ENCODE measurements around the gene ABLIM1. TPM values are rescaled to one million over a fixed set of nuclear protein-coding genes. Genes with fewer than 3 reads are reported as not detected.

The ABLIM1 gene
- polyA plus RNA-seq, 3 donors = 0.33 to 0.91 (median 0.57) TPM

DNA sequence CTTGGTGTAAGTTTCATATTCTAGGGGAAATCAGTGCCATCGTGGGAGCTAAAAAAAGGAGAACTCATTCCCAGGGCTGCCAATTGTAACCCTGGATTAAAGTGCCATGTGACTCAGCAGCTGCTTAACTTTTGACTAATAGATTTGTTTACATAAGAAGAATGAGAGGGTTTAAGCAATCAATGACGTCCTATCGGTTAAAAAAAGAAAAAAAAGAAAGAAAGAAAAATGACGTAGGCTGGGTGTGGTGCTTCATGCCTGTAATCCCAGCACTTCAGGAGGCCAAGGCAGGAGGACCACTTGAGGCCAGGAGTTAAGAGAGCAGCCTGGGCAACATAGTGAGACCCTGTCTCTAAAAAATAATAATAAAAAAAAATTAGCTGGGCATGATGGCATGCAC, 137.6 kb downstream of the ABLIM1 start:
- Histone ChIP-seq H3K79me2 (ENCODE audit: insufficient read depth, low read length) (no peaks in the 10 kb centered on the region), H3K9me3 (replicated peaks in 1 of 2; ENCODE audit: control insufficient read depth in 1 of 2, insufficient read depth in 1 of 2, low read length in 2 of 2) (no peaks in the 10 kb centered on the region), H3K9ac (ENCODE audit: insufficient read depth, low read length, poor library complexity, severe bottlenecking) (no peak overlapping the region), H3K36me3 (replicated peaks in 1 of 2; ENCODE audit: control insufficient read depth in 1 of 2, insufficient read depth in 2 of 2, low read length in 2 of 2) (no peaks in the 10 kb centered on the region), H2AFZ (ENCODE audit: insufficient read depth, low read depth, low read length, poor library complexity, severe bottlenecking) (no peak overlapping the region), H3K27me3 (ENCODE audit: control insufficient read depth in 2 of 2, insufficient read depth in 2 of 2, low read length in 2 of 2) (no peaks in the 10 kb centered on the region), H4K20me1 (ENCODE audit: insufficient read depth, low read length) (no peaks in the 10 kb centered on the region), H3K4me3 (replicated peaks in 1 of 3; ENCODE audit: low read depth in 2 of 3, low read length in 3 of 3) (no peak overlapping the region), H3K4me1 (ENCODE audit: control insufficient read depth in 1 of 2, insufficient read depth in 2 of 2, low read length in 2 of 2) (no peaks in the 10 kb centered on the region), H3K27ac (ENCODE audit: low read depth in 1 of 2, low read length in 2 of 2) (no peak overlapping the region), H3K4me2 (replicated peaks; ENCODE audit: extremely low read depth, low read length, poor library complexity, severe bottlenecking) (no peak overlapping the region)
- intact Hi-C loops (cut with micrococcal nuclease) = no loop called here
- Mint-ChIP-seq H3K27ac (peak overlapping the region in 2 of 7 donors; percentile 45 to 58), H3K9me3 (no peaks in the 10 kb centered on the region), H3K27me3 (ENCODE audit: low read depth in 3 of 3) (peaks cover 0 to 10% (median 1%) of the 10 kb centered on the region in 3 donors), H3K4me3 (no peak overlapping the region), H3K4me1 (peaks cover 6% of the 10 kb centered on the region), H3K36me3 (no peaks in the 10 kb centered on the region)
- TF ChIP-seq, protein P1, sequence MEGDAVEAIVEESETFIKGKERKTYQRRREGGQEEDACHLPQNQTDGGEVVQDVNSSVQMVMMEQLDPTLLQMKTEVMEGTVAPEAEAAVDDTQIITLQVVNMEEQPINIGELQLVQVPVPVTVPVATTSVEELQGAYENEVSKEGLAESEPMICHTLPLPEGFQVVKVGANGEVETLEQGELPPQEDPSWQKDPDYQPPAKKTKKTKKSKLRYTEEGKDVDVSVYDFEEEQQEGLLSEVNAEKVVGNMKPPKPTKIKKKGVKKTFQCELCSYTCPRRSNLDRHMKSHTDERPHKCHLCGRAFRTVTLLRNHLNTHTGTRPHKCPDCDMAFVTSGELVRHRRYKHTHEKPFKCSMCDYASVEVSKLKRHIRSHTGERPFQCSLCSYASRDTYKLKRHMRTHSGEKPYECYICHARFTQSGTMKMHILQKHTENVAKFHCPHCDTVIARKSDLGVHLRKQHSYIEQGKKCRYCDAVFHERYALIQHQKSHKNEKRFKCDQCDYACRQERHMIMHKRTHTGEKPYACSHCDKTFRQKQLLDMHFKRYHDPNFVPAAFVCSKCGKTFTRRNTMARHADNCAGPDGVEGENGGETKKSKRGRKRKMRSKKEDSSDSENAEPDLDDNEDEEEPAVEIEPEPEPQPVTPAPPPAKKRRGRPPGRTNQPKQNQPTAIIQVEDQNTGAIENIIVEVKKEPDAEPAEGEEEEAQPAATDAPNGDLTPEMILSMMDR (IDR thresholded peaks at IDR 0.05) = no peak
- DNase-seq = peak in 1 of 3 donors; percentile 54
- WGBS (ENCODE audit: insufficient coverage) = 43% methylated on average over 2 of the region's 4 CpGs

DNA sequence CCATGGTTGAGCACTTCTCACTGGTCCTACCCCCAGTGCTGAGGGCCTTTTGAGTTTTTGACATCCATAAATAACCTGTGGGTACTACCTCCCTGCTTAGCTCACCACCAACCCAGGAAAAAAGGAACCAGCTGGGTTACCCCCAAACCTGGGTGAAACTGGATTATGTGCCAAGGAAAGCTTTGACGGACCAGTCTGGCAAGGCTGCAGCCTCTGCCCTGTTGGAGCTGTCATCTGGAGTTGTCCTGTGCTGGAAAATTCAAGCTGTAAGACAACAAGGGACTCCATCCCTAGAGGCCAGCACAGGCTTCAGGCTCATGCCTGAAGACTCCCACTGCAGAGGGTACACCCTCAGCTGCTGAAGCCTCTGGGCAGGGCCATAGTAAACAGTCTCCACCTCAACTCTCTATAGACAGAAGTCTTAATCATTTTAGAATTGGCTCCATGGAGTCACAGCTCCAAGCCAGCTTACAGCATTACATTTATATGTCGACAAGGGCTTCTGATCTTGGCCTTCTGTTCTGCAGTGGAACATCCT, 138.2 kb downstream of the ABLIM1 start:
- intact Hi-C loops (cut with micrococcal nuclease) = no loop called here
- Histone ChIP-seq H3K9ac (ENCODE audit: insufficient read depth, low read length, poor library complexity, severe bottlenecking) (no peak overlapping the region), H3K9me3 (replicated peaks in 1 of 2; ENCODE audit: control insufficient read depth in 1 of 2, insufficient read depth in 1 of 2, low read length in 2 of 2) (no peaks in the 10 kb centered on the region), H3K27me3 (ENCODE audit: control insufficient read depth in 2 of 2, insufficient read depth in 2 of 2, low read length in 2 of 2) (no peaks in the 10 kb centered on the region), H3K4me3 (replicated peaks in 1 of 3; ENCODE audit: low read depth in 2 of 3, low read length in 3 of 3) (no peak overlapping the region), H3K27ac (ENCODE audit: low read depth in 1 of 2, low read length in 2 of 2) (no peak overlapping the region), H3K4me1 (ENCODE audit: control insufficient read depth in 1 of 2, insufficient read depth in 2 of 2, low read length in 2 of 2) (no peaks in the 10 kb centered on the region), H3K36me3 (replicated peaks in 1 of 2; ENCODE audit: control insufficient read depth in 1 of 2, insufficient read depth in 2 of 2, low read length in 2 of 2) (no peaks in the 10 kb centered on the region), H3K79me2 (ENCODE audit: insufficient read depth, low read length) (no peaks in the 10 kb centered on the region), H2AFZ (ENCODE audit: insufficient read depth, low read depth, low read length, poor library complexity, severe bottlenecking) (no peak overlapping the region), H3K4me2 (replicated peaks; ENCODE audit: extremely low read depth, low read length, poor library complexity, severe bottlenecking) (no peak overlapping the region), H4K20me1 (ENCODE audit: insufficient read depth, low read length) (no peaks in the 10 kb centered on the region)
- no peak for DNase-seq
- Mint-ChIP-seq H3K4me1 (peaks cover 6% of the 10 kb centered on the region), H3K27me3 (ENCODE audit: low read depth in 3 of 3) (peaks cover 0 to 7% (median 1%) of the 10 kb centered on the region in 3 donors), H3K4me3 (no peak overlapping the region), H3K27ac (peak overlapping the region in 2 of 7 donors; percentile 25 to 58), H3K36me3 (no peaks in the 10 kb centered on the region), H3K9me3 (no peaks in the 10 kb centered on the region)
- WGBS (ENCODE audit: insufficient coverage) = 94% methylated on average over 2 of the region's 2 CpGs
- TF ChIP-seq, protein P1 (IDR thresholded peaks at IDR 0.05) = no peak

Measured in CD14-positive monocyte (primary cell).